AG04450 (cell line): ENCODE data around the gene FBXL17. TPM values are rescaled to one million over a fixed set of nuclear protein-coding genes. Genes with fewer than 3 reads are reported as not detected.

ENCODE experiments used
- CTCF ChIA-PET: fragments of 300-600, 350-600 bp; formaldehyde crosslinking; extraction: SDS; loops from one replicate; lab custom pipeline; 2022; ENCODE audit warnings: antibody characterized with exemption, inconsistent platforms; lab: Charles Lee
- POLR2A ChIA-PET: fragments of 350-600 bp; formaldehyde crosslinking; extraction: SDS; loops from one replicate; lab custom pipeline; 2021; ENCODE audit warnings: antibody characterized with exemption, inconsistent platforms; lab: Yijun Ruan, JAX
- DNase-seq: peaks from one replicate; pipeline ENCODE4 v3.0.0-alpha.2; 2011; ENCODE audit warnings: low read depth, low spot score
- H3K27ac ChIP-seq: one replicate; pipeline ENCODE4 v1.5.1; 2012; ENCODE audit warnings: low read depth, low read length, control low read depth
- H3K27me3 ChIP-seq: one replicate; pipeline ENCODE4 v1.6.0; 2012; ENCODE audit warnings: low read length; ENCODE audit not compliant: control insufficient read depth, insufficient read depth
- H3K4me3 ChIP-seq: 2 replicates; pipeline ENCODE4 v1.5.1; 2011; ENCODE audit warnings: mild to moderate bottlenecking, low read depth, low read length, control low read depth
- H3K9me3 ChIP-seq: 2 replicates; pipeline ENCODE4 v1.5.1; 2012; ENCODE audit warnings: low read length; ENCODE audit not compliant: control insufficient read depth, insufficient read depth
- polyA plus RNA-seq: library from polyadenylated mRNA; depleted of rRNA; stranded (reverse); fragments of >200 nt; gene quantifications from 2 replicates; pipeline ENCODE4 v1.2.3, GENCODE V29; 2011
- TF ChIP-seq, protein P1 (sequence below): IDR thresholded peaks from 2 replicates; pipeline ENCODE4 v1.5.1; 2011; ENCODE audit warnings: low read depth, low read length, control low read depth, inconsistent platforms

Gene FBXL17
- polyA plus RNA-seq, 1 experiment = 9.4 TPM

GRCh38 chr5:108257996-108258395 lies 123.9 kb downstream of the FBXL17 start:
- ChIA-PET CTCF (interaction anchor here (5.1 to 5.8 kb wide), 2 partner anchors 15 to 85 kb away, joined by 114 to 186 read pairs; no protein-coding TSS in a partner anchor), POLR2A (no interaction called here)
- Histone ChIP-seq H3K9me3 (no peaks in the 10 kb centered on the region), H3K27ac (no peak overlapping the region), H3K4me3 (no peak overlapping the region), H3K27me3 (no peaks in the 10 kb centered on the region)
- no peak for DNase-seq
- TF ChIP-seq, protein P1, sequence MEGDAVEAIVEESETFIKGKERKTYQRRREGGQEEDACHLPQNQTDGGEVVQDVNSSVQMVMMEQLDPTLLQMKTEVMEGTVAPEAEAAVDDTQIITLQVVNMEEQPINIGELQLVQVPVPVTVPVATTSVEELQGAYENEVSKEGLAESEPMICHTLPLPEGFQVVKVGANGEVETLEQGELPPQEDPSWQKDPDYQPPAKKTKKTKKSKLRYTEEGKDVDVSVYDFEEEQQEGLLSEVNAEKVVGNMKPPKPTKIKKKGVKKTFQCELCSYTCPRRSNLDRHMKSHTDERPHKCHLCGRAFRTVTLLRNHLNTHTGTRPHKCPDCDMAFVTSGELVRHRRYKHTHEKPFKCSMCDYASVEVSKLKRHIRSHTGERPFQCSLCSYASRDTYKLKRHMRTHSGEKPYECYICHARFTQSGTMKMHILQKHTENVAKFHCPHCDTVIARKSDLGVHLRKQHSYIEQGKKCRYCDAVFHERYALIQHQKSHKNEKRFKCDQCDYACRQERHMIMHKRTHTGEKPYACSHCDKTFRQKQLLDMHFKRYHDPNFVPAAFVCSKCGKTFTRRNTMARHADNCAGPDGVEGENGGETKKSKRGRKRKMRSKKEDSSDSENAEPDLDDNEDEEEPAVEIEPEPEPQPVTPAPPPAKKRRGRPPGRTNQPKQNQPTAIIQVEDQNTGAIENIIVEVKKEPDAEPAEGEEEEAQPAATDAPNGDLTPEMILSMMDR = no peak

- no peak overlapping the region for H3K4me3 ChIP-seq
- TF ChIP-seq, protein P1 = no peak
- no peaks in the 10 kb centered on the region for H3K9me3 ChIP-seq
- no peaks in the 10 kb centered on the region for H3K27me3 ChIP-seq
- H3K27ac ChIP-seq = no peak overlapping the region
- CTCF ChIA-PET = interaction anchor here (0.6 kb wide), 1 partner anchor 30 kb away, joined by 4 read pairs; no protein-coding TSS in a partner anchor
- no peak for DNase-seq
- POLR2A ChIA-PET = no interaction called here
Observed at GRCh38 chr5:108255468-108255867, 126.4 kb downstream of the FBXL17 start.

DNA sequence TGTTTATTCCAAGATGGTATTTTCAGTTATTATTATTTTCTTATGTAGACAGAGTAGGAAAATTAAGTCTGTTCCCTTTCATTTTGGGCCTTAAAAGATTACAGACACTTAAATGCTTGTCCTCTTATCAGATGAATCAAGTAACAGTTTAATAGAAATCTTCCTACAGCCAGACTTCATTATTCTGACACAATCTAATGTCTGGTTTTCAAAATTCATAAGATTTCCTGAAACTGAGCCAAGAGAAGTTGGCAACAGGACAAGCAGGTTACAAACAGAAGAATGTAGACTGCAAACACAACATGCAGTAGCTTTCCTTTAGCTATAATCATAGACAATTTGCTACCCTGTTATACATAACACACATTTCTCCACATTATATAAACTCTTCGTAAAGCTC lies 130.5 kb downstream of the FBXL17 start:
- no peak overlapping the region for H3K4me3 ChIP-seq
- ChIA-PET CTCF (interaction anchor here (4.8 kb wide), 1 partner anchor 9 kb away, joined by 71 read pairs; no protein-coding TSS in a partner anchor), POLR2A (no interaction called here)
- no peak overlapping the region for H3K27ac ChIP-seq
- no peak for DNase-seq
- no peaks in the 10 kb centered on the region for H3K9me3 ChIP-seq
- TF ChIP-seq, protein P1 = no peak
- no peaks in the 10 kb centered on the region for H3K27me3 ChIP-seq

DNA sequence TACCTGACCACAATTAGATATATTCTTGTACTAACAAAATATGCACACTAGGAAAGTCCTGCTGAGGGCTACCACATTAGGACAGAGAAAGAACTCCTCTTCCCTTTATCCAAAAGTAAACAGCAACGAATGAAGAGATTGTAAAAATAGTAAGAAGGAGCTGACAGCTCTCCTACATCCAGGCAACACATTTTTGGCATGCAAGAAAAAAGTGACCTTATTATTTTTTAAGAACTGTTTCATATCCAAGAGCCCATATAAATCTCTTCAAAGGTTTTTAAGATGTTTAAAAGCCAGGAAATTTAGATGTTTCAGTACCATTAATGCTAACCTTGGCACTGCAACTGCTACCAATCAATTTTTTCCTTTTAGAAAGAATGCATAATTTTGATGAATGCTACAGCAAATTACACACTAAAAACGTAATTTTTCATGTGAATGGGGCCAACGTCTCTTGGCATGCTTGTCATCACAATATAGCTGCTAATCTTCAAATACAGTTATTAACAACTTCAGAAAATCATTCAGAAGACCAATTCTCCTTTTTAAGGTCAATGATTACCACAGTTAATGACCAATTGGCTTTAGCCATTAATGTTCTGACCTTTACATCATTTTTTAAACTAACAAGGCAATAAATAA lies 132.0 kb downstream of the FBXL17 start:
- H3K27me3 ChIP-seq = no peaks in the 10 kb centered on the region
- H3K9me3 ChIP-seq = no peaks in the 10 kb centered on the region
- POLR2A ChIA-PET = no interaction called here
- CTCF ChIA-PET = interaction anchor here (4.8 kb wide), 1 partner anchor 10 kb away, joined by 71 read pairs; no protein-coding TSS in a partner anchor
- H3K4me3 ChIP-seq = no peak overlapping the region
- no peak for DNase-seq
- TF ChIP-seq, protein P1 = no peak
- H3K27ac ChIP-seq = no peak overlapping the region

DNA sequence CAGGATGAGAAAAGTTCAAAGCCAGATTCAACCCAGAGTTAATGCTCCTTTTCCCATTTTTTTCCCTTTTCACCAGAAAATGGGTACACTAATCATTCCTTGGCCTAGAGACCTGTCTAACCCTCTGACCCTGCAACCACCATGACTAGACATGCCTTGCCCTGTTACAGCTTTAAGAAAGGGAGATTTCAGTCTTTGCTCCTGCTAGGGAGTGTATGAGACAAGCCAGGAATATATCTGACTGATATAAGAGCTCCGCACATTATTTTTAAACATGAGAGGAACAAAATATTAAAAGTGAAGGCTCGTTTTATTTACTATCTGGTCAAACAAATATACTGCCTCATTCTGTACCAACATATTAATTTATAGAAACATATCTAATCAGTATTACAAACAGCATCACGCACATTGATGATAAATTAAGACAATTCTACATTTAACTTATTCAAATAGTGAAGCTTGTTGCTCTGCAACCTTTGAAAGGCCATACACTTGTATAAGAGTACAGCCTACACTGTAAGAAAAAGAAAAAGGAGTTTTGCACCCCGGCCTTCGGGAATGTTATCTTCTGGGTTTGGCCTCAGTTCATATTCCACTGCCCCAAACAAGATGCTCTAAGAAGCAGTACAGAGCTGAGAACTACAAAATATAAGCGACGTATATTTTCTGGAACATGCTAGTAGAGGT lies 132.7 kb downstream of the FBXL17 start:
- TF ChIP-seq, protein P1 = no peak
- CTCF ChIA-PET = interaction anchor here (4.8 kb wide), 1 partner anchor 11 kb away, joined by 71 read pairs; no protein-coding TSS in a partner anchor
- Histone ChIP-seq H3K27me3 (no peaks in the 10 kb centered on the region), H3K27ac (no peak overlapping the region), H3K9me3 (no peaks in the 10 kb centered on the region), H3K4me3 (no peak overlapping the region)
- no peak for DNase-seq
- POLR2A ChIA-PET = no interaction called here
